Fibroblast of mammary gland (primary cell): ENCODE results near the gene GPR6.

ENCODE experiments used
- DNase-seq: peaks from one replicate; pipeline ENCODE4 v3.0.0-alpha.2; 2010; ENCODE audit warnings: low read depth
- H3K4me3 ChIP-seq: 2 replicates; pipeline ENCODE4 v1.5.1; 2011; ENCODE audit warnings: low read depth, mild to moderate bottlenecking, low read length, moderate library complexity; ENCODE audit not compliant: control insufficient read depth
- TF ChIP-seq, protein P1 (sequence below): conservative IDR thresholded peaks from 2 replicates; pipeline ENCODE4 v1.5.1; 2011; ENCODE audit warnings: low read depth, low read length, inconsistent platforms; ENCODE audit not compliant: control insufficient read depth, insufficient read depth

GPR6 gene

DNA sequence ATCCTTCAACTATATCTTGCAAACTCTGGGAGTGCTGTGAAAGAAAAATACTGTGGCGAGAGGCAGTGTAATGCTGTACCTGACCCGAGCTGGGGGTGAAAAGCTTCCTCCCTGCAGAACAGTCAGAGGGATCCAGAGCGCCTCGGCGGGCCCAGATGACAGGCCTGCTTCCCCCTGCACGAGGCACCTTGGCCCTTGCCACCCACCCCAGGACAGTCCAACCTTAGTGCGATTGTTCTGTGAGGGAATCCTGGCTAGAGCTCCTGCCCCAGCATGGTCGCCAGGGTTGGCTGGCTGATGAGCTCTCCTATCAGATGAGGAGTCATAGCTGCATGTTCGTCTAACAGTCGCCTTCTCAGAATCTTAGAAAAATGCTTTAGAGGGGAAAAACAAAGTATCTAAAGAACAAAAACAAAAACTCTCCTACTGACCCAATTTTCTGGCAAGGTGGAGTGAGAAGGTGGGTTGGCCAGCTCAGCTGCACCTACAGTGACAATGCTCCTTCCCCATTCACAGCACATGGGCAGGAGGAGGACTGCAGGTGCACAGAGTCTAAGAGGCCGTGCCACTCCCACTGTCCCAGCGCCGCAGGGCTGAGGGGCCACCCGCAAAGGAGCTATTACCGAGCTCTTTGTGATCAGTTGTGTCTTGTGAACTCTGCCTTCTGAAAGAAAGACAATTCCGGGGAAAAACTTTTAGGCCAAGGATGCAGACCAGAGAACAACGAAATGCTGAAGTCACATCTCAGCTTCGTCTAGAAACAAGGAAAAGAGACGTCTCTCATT, 28.6 kb upstream of the GPR6 start:
- DNase-seq: no peak
- TF ChIP-seq, protein P1, sequence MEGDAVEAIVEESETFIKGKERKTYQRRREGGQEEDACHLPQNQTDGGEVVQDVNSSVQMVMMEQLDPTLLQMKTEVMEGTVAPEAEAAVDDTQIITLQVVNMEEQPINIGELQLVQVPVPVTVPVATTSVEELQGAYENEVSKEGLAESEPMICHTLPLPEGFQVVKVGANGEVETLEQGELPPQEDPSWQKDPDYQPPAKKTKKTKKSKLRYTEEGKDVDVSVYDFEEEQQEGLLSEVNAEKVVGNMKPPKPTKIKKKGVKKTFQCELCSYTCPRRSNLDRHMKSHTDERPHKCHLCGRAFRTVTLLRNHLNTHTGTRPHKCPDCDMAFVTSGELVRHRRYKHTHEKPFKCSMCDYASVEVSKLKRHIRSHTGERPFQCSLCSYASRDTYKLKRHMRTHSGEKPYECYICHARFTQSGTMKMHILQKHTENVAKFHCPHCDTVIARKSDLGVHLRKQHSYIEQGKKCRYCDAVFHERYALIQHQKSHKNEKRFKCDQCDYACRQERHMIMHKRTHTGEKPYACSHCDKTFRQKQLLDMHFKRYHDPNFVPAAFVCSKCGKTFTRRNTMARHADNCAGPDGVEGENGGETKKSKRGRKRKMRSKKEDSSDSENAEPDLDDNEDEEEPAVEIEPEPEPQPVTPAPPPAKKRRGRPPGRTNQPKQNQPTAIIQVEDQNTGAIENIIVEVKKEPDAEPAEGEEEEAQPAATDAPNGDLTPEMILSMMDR: no peak
- H3K4me3 ChIP-seq: no peak overlapping the region

GRCh38 chr6:109955491-109955890, 22.6 kb upstream of the GPR6 start:
- no peak overlapping the region for H3K4me3 ChIP-seq
- DNase-seq: no peak
- TF ChIP-seq, protein P1: no peak

GRCh38 chr6:109958626-109959025, 19.5 kb upstream of the GPR6 start:
- TF ChIP-seq, protein P1: no peak
- DNase-seq: no peak
- H3K4me3 ChIP-seq: no peak overlapping the region

DNA sequence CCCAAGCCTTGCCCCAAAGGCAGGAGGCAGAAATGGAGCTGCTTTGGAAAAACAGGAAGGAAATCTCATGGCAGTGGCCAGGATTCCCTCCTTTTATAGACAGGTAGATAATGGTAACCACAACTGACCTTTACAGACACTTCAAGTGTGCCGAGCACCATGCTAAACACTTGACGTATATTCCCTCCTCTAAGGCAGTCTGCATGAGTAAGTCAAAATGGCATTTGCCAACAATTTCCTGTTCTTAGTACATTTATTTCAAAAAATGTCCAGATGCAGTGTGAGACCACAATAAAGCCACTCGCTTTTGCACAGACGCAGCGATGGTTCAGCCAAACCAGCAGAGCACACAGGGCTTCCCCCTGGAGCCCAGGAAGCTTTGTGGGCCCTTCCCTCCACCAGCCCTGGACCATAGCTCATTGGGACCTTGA, 16.5 kb upstream of the GPR6 start:
- H3K4me3 ChIP-seq: no peak overlapping the region
- TF ChIP-seq, protein P1: no peak
- DNase-seq: no peak

GRCh38 chr6:109962271-109962670, 15.8 kb upstream of the GPR6 start:
- TF ChIP-seq, protein P1: no peak
- H3K4me3 ChIP-seq: no peak overlapping the region
- DNase-seq: no peak

- DNase-seq: no peak
- H3K4me3 ChIP-seq: no peak overlapping the region
- TF ChIP-seq, protein P1: no peak
Observed at GRCh38 chr6:109963598-109964170, 14.4 kb upstream of the GPR6 start.

GRCh38 chr6:109964949-109965348, 13.2 kb upstream of the GPR6 start:
- TF ChIP-seq, protein P1: no peak
- H3K4me3 ChIP-seq: no peak overlapping the region
- no peak for DNase-seq
